AG04450 (cell line): ENCODE results near the gene FAM131C. TPM values are rescaled to one million over a fixed set of nuclear protein-coding genes. Genes with fewer than 3 reads are reported as not detected.

ENCODE experiments used
- CTCF ChIA-PET: fragments of 300-600, 350-600 bp; formaldehyde crosslinking; extraction: SDS; loops from one replicate; lab custom pipeline; 2022; ENCODE audit warnings: antibody characterized with exemption, inconsistent platforms; lab: Charles Lee
- POLR2A ChIA-PET: fragments of 350-600 bp; formaldehyde crosslinking; extraction: SDS; loops from one replicate; lab custom pipeline; 2021; ENCODE audit warnings: antibody characterized with exemption, inconsistent platforms; lab: Yijun Ruan, JAX
- DNase-seq: peaks from one replicate; pipeline ENCODE4 v3.0.0-alpha.2; 2011; ENCODE audit warnings: low read depth, low spot score
- H3K27ac ChIP-seq: one replicate; pipeline ENCODE4 v1.5.1; 2012; ENCODE audit warnings: low read depth, low read length, control low read depth
- H3K27me3 ChIP-seq: one replicate; pipeline ENCODE4 v1.6.0; 2012; ENCODE audit warnings: low read length; ENCODE audit not compliant: control insufficient read depth, insufficient read depth
- H3K4me3 ChIP-seq: 2 replicates; pipeline ENCODE4 v1.5.1; 2011; ENCODE audit warnings: mild to moderate bottlenecking, low read depth, low read length, control low read depth
- H3K9me3 ChIP-seq: 2 replicates; pipeline ENCODE4 v1.5.1; 2012; ENCODE audit warnings: low read length; ENCODE audit not compliant: control insufficient read depth, insufficient read depth
- polyA plus RNA-seq: library from polyadenylated mRNA; depleted of rRNA; stranded (reverse); fragments of >200 nt; gene quantifications from 2 replicates; pipeline ENCODE4 v1.2.3, GENCODE V29; 2011
- TF ChIP-seq, protein P1 (sequence below): IDR thresholded peaks from 2 replicates; pipeline ENCODE4 v1.5.1; 2011; ENCODE audit warnings: low read depth, low read length, control low read depth, inconsistent platforms

FAM131C gene
- polyA plus RNA-seq, 1 experiment = 0.20 TPM

DNA sequence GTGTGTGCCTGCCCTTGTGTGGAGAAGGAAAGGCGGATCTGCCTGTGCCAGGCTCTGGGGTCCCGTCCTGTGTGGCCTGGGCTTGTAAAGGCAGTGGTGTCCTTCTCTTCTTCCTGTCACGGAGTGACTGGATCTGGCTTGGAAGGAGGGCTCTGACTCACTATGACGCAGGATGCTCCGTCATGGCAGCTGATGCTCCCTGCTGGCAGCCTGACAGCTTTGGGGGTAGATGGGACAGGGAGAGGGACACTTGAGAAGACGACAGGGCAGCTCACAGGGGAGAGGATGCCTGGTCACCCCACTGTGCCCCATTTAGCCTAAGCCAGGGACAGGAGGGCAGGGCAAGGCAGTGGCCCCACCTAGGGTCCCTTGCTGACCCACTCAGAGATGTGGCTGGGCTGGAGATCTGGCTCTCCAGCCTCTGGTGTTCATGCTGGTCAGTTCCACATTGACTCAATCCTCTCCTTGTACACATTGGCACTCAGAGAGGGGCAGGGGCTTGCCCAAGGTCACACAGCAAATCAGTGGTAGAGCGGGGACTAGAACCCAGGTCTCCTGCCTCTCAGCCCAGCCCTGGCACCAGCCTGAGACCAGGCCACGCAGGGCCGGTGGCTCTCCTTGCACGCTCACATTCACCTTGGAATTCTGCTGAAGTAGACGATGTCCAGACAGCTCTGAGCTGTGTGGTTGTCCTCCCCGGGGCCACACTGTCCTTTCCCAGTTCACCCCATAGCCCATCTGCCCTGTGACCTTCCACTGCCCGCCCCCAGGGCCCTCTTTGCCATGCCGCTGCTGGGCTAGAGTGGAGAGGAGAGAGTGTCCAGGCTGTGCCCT is 2.8 kb upstream of the FAM131C start:
- POLR2A ChIA-PET = interaction anchor here (0.8 kb wide), 1 partner anchor 111 kb away, joined by 3 read pairs; no protein-coding TSS in a partner anchor

DNA sequence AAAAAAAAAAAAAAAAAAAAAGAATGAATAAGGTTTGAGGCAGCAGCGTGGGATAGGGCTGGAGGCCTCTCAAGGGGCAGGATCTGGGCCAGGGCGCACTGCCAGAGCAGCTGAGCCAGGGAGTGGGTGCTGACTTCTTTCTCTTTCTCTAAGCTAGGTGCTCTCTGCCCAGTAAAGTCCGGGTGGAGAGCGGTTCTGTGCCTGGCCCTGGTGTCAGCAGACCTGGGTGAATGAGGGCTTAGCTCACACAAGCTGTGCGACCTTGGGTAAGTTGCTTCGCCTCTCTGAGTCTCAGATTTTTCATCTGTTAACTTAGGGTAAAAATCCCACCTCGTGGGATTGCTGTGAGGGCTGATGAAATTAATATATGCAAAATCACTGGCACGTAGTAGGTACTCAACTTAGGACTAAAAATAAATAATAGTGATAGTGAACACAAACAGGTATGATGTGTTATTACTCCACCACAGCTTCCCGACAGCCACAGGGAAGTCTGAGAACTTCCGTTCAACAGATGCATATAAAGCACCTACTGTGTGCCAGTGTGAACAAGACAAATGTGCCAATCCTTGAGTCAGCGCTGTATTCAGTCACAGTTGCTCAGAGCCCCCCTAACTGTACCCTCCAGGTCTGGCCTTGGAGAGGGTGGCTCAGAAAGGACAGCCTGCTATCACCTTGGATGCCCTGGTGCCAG is 2.0 kb upstream of the FAM131C start:
- CTCF ChIA-PET = interaction anchor here (0.7 to 14.4 kb wide), 7 partner anchors 12 to 289 kb away, joined by 3 to 407 read pairs (median 5); no protein-coding TSS in a partner anchor
- peak; percentile 51 for DNase-seq
- H3K27ac ChIP-seq = peak overlapping the region; percentile 73
- peaks cover 5% of the 10 kb centered on the region for H3K27me3 ChIP-seq
- TF ChIP-seq, protein P1, sequence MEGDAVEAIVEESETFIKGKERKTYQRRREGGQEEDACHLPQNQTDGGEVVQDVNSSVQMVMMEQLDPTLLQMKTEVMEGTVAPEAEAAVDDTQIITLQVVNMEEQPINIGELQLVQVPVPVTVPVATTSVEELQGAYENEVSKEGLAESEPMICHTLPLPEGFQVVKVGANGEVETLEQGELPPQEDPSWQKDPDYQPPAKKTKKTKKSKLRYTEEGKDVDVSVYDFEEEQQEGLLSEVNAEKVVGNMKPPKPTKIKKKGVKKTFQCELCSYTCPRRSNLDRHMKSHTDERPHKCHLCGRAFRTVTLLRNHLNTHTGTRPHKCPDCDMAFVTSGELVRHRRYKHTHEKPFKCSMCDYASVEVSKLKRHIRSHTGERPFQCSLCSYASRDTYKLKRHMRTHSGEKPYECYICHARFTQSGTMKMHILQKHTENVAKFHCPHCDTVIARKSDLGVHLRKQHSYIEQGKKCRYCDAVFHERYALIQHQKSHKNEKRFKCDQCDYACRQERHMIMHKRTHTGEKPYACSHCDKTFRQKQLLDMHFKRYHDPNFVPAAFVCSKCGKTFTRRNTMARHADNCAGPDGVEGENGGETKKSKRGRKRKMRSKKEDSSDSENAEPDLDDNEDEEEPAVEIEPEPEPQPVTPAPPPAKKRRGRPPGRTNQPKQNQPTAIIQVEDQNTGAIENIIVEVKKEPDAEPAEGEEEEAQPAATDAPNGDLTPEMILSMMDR = no peak
- no peak overlapping the region for H3K4me3 ChIP-seq
- H3K9me3 ChIP-seq = no peaks in the 10 kb centered on the region; the same call in 1 of the 2 replicates
- POLR2A ChIA-PET = interaction anchor here (0.7 to 1.1 kb wide), 3 partner anchors 112 to 472 kb away, joined by 3 to 9 read pairs (median 3); no protein-coding TSS in a partner anchor

More for the DNA sequence above, 2.8 kb upstream of the FAM131C start:
- peak; percentile 75 for DNase-seq
- peaks cover 5% of the 10 kb centered on the region for H3K27me3 ChIP-seq
- CTCF ChIA-PET = interaction anchor here (0.7 to 14.4 kb wide), 3 partner anchors 110 to 284 kb away, joined by 3 to 407 read pairs (median 16); no protein-coding TSS in a partner anchor
- no peak overlapping the region for H3K4me3 ChIP-seq
- H3K9me3 ChIP-seq = no peaks in the 10 kb centered on the region; the same call in 1 of the 2 replicates
- TF ChIP-seq, protein P1 = no peak
- peak overlapping the region; percentile 73 for H3K27ac ChIP-seq

DNA sequence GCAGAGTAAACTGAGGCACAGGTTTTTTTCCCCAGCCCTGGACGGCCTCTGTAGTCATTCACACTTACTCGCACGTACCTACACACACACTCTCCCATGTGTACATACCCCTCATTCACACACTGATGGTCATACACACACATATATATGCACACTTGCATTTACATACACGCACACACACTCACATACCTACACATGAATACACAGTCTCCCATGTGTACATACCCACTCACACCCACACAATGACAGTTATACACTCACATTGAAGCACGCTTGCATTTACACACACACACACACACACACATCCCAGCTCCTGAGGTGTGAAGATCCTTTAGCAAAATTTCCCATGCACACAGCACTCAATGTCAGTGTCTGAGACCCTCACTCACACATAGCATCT is 766 bp upstream of the FAM131C start:
- peaks cover 5% of the 10 kb centered on the region for H3K27me3 ChIP-seq
- no peaks in the 10 kb centered on the region; the same call in 1 of the 2 replicates for H3K9me3 ChIP-seq
- DNase-seq = no peak
- ChIA-PET POLR2A (interaction anchor here (1.1 kb wide), 1 partner anchor 471 kb away, joined by 3 read pairs; no protein-coding TSS in a partner anchor), CTCF (interaction anchor here (0.7 to 14.4 kb wide), 12 partner anchors 8 to 290 kb away, joined by 3 to 407 read pairs (median 8); partner anchors contain the start of gene EPHA2)
- TF ChIP-seq, protein P1 = no peak
- H3K4me3 ChIP-seq = no peak overlapping the region
- no peak overlapping the region for H3K27ac ChIP-seq

DNA sequence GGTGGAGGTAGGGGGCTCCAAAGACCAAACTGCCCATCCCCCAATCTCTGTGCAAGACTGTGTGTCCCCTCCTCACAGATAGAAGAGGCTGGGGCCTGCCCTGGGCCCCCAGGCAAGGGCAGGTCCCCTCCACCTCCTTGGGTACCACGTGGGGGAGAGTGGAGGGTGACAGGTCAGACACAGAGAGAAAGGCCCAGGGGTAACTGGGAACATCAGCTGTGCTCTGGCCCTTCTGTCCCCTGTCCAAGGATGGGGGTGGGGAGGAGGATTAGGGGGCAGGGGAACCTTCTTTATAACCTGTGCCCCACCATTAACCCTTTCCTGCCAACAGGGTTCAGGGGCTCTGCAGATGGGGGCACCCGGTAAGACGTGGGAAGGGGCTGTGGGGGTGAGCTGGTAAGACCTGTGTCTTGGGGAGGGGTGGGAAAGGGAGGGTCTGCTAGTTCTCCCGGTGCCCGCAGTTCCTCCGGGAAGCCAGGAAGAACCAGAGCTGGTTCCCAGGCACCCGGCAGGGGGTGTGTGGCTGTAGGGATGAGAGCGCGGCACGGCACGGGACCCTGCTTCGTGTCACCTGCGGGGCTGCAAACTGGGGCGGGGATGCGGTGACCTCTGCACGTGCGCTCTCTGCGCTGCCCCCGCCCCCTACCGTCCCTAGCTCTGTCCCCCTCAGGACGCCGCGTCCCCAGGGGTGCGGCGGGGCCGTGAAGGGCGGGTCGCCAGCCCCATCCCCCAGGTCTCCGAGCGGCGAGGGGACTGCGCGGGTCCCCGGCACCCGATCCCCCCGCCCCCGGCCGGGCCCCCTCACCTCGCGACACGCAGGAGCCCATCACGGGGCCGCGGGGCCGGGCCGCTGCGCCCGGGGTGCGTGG is 601 bp downstream of the FAM131C start:
- Histone ChIP-seq H3K27ac (no peak overlapping the region), H3K4me3 (peak overlapping the region; percentile 52), H3K27me3 (peaks cover 7% of the 10 kb centered on the region), H3K9me3 (no peaks in the 10 kb centered on the region; the same call in 1 of the 2 replicates)
- DNase-seq = no peak
- TF ChIP-seq, protein P1 = peak; percentile 37; the same call in 1 of the 2 replicates
- ChIA-PET POLR2A (interaction anchor here (0.6 kb wide), 1 partner anchor 269 kb away, joined by 8 read pairs; no protein-coding TSS in a partner anchor), CTCF (interaction anchor here (0.5 to 14.4 kb wide), 14 partner anchors 12 to 281 kb away, joined by 3 to 407 read pairs (median 5); partner anchors contain the start of gene EPHA2)
